Omental fat pad (tissue), 4 donors: ENCODE results near the gene GON4L. TPM values are rescaled to one million over a fixed set of nuclear protein-coding genes. Genes with fewer than 3 reads are reported as not detected.

Experiments
- ATAC-seq: fragments of 150-250 bp; one replicate; pipeline ENCODE4 v1.9.1; 2016; ENCODE audit warnings: mild to moderate bottlenecking, moderate library complexity; ENCODE audit not compliant: low FRiP score
- DNase-seq: peaks from one replicate; pipeline ENCODE4 v3.0.0-alpha.2; 2019; ENCODE audit warnings: low spot score
- total RNA-seq, 4 donors: library from RNA; depleted of rRNA; stranded (reverse); fragments of >200 nt; gene quantifications; one replicate each; pipeline ENCODE4 v1.1.0, GENCODE V29; 2016
- TF ChIP-seq, protein P1 (sequence below), 3 donors: fragments of 450-650 bp; IDR thresholded peaks; one replicate each; pipeline ENCODE4 v1.5.1; 2016 to 2017; ENCODE audit warnings: antibody characterized with exemption in 3 of 3, mild to moderate bottlenecking in 3 of 3, moderate library complexity in 2 of 3

Gene GON4L, protein sequence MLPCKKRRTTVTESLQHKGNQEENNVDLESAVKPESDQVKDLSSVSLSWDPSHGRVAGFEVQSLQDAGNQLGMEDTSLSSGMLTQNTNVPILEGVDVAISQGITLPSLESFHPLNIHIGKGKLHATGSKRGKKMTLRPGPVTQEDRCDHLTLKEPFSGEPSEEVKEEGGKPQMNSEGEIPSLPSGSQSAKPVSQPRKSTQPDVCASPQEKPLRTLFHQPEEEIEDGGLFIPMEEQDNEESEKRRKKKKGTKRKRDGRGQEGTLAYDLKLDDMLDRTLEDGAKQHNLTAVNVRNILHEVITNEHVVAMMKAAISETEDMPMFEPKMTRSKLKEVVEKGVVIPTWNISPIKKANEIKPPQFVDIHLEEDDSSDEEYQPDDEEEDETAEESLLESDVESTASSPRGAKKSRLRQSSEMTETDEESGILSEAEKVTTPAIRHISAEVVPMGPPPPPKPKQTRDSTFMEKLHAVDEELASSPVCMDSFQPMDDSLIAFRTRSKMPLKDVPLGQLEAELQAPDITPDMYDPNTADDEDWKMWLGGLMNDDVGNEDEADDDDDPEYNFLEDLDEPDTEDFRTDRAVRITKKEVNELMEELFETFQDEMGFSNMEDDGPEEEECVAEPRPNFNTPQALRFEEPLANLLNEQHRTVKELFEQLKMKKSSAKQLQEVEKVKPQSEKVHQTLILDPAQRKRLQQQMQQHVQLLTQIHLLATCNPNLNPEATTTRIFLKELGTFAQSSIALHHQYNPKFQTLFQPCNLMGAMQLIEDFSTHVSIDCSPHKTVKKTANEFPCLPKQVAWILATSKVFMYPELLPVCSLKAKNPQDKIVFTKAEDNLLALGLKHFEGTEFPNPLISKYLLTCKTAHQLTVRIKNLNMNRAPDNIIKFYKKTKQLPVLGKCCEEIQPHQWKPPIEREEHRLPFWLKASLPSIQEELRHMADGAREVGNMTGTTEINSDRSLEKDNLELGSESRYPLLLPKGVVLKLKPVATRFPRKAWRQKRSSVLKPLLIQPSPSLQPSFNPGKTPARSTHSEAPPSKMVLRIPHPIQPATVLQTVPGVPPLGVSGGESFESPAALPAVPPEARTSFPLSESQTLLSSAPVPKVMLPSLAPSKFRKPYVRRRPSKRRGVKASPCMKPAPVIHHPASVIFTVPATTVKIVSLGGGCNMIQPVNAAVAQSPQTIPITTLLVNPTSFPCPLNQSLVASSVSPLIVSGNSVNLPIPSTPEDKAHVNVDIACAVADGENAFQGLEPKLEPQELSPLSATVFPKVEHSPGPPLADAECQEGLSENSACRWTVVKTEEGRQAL (N-terminal part only)
- total RNA-seq: 10 to 100 TPM; 21.5 to 52.0 (median 37.9) TPM

DNA sequence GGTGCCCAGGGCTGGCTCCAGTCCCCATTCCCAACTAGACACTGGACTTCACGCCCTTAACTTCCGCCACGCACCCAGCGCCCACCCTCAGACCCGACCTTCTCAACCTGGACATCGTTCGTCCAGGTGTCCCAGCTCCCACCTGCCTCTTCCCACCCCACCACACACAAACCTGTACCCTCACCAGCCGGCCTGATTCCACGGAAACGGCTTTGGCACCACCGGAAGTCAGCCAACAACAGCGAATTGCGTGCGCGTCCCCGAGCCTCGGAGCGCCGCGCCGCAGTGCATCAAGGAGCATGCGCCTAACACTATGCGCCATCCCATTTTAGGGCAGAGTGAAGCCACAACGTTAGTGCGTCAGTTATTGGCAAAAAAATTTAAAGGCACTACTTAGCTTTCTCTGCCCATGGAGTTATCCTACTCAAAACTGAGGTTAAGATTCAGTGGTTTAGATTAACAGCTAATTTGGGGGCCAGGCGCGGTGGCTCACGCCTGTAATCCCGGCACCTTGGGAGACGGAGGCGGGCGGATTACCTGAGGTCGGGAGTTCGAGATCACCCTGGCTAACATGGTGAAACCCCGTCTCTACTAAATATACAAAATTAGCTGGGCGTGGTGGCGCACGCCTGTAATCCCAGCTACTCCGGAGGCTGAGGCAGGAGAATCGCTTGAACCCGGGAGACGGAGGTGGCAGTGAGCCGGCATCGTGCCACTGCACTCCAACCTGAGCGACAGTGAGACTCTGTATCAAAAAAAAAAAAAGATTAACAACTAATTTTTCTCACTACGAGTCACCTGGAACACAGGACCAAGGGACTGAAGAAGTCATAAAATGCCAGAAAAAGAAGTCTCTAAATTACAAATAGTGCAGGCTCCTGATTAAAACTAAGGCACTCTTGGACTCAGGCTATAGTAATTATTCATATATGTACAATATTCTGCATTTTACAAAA, at the start of gene GON4L:
Gene GON4L (minus strand): TSS at position 240 of the 956 bp plus-strand sequence. CDS start 3,434 bp downstream, outside the sequence.
- TF ChIP-seq, protein P1, sequence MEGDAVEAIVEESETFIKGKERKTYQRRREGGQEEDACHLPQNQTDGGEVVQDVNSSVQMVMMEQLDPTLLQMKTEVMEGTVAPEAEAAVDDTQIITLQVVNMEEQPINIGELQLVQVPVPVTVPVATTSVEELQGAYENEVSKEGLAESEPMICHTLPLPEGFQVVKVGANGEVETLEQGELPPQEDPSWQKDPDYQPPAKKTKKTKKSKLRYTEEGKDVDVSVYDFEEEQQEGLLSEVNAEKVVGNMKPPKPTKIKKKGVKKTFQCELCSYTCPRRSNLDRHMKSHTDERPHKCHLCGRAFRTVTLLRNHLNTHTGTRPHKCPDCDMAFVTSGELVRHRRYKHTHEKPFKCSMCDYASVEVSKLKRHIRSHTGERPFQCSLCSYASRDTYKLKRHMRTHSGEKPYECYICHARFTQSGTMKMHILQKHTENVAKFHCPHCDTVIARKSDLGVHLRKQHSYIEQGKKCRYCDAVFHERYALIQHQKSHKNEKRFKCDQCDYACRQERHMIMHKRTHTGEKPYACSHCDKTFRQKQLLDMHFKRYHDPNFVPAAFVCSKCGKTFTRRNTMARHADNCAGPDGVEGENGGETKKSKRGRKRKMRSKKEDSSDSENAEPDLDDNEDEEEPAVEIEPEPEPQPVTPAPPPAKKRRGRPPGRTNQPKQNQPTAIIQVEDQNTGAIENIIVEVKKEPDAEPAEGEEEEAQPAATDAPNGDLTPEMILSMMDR (IDR thresholded peaks at IDR 0.05): no peak
- ATAC-seq: peak; percentile 75
- peak; percentile 64 for DNase-seq

DNA sequence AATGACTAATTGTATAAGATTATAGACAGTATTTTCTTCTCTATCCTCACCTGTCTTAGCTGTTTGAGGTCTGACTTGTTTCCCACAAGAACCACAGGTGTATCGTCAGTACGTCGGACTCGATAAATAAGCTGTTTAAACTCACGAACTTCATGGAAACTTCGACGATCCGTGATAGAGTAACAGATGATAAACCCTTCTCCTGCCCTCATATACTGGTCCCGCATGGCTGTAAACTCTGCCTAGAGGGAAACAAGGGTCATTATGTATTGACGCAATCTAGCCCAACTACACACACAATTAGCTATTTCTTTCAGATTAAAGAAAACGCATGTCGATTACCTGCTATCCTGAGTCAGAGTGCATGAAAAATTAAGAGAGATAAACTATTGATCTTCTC, 47.2 kb upstream of the GON4L start:
- ATAC-seq (no peak), DNase-seq (no peak)
- TF ChIP-seq, protein P1 (IDR thresholded peaks at IDR 0.05): no peak

DNA sequence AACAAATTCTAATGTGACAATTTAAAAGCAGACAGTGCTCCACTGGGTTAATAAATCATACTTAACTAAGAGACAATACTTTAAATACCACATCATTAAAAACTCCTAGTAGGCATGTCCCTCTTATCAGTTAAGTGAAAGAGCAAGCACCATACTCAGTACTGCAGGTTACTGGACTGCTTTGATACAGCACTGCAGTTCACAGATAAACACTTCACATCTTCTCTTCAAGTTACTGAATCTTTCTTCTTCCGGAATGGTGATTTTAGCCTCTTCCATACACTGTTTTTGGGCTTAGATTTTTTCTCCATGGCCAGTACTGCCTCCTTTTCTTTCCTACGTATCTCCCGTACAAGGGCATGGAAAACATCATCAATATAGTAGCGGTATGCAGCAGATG, 43.1 kb upstream of the GON4L start:
- DNase-seq (no peak), ATAC-seq (no peak)

DNA sequence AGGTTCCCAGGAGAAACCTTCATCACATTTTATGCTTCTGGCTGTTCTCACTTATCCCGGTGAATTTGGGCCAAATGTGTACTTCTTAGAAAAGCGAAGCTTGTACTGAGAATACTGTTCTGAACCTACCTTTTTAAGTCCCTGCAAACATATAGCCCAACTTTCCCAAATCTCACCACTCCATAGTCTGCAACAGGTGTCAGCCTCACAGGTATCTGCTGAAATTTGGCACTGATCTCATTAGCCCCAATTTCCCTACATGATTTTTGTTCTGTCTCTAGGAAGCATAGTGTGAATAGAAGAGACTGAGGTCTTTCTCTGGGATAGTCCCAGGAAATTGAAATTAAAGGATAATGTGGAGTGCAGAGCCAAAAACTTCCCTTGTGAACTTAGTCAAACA, 42.7 kb upstream of the GON4L start:
- TF ChIP-seq, protein P1 (IDR thresholded peaks at IDR 0.05): no peak
- no peak for DNase-seq
- ATAC-seq: no peak

More for the DNA sequence above, 43.1 kb upstream of the GON4L start:
- TF ChIP-seq, protein P1 (IDR thresholded peaks at IDR 0.05): no peak

DNA sequence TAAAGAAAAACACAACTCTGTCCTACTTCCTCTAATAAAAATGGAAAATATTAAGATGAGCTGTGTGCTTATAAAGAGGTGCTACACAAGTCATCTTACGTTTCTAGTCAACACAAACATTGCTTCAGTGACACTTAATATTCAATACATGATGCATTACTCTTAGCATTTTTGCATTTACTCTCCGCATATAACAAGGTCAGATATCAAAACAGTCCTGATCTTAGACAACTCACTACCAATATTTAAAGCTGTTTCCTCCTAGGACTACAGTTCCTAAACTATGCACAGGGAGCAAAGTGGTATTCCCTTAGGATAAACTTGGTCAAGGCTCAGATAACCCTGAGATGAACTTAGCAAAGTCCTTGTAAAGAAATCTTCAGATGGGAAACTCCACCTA, 41.9 kb upstream of the GON4L start:
- TF ChIP-seq, protein P1 (IDR thresholded peaks at IDR 0.05): no peak
- no peak for ATAC-seq

More for the DNA sequence above, 41.9 kb upstream of the GON4L start:
- no peak for DNase-seq
